Measurements from ENCODE around the gene KCNK10. TPM values are rescaled to one million over a fixed set of nuclear protein-coding genes. Genes with fewer than 3 reads are reported as not detected.
A peak's percentile ranks its signal among the peaks of the same experiment; 100 is the strongest.
"Not testable (repeated sequence)": the region's sequence is repeated elsewhere in the genome, so short reads cannot be mapped to it uniquely, and the experiment has no call there.

KCNK10 gene
- polyA plus RNA-seq, 4 donors, result 1.9 to 3.6 (median 2.6) TPM

DNA sequence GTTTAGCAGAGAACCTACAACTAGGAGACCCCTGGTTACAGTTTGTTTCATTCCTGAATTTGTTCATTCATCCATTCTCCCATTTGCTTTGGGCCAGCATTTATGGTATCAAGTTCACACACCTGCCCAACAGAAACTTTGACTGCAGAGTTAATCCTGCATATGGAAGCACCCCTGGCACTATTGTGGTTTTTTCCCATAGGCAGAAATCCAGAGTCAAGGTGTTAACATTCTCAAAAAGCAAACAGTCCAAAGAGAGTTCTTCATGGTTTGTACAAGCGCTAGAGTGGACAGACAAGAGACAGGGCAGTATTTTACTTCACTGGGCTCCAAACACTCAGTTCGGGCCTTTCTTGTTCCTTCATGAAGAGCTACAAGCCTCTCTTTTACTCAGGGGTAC is 51.9 kb downstream of the KCNK10 start:
- 53 to 66% (median 64%) methylated on average over 2 of the region's 2 CpGs for WGBS, 3 donors
- DNase-seq, result no peak
- H3K9me3 ChIP-seq (ENCODE audit: control insufficient read depth in 2 of 2, insufficient read depth in 1 of 2, low read depth in 1 of 2, low read length in 1 of 2), result no peaks in the 10 kb centered on the region
- H3K36me3 ChIP-seq (ENCODE audit: control insufficient read depth in 3 of 3, insufficient read depth in 2 of 3, low read depth in 1 of 3, low read length in 3 of 3), result no peaks in the 10 kb centered on the region
- peak overlapping the region; percentile 7 to 87 (median 85) for H3K27ac ChIP-seq (ENCODE audit: low read depth in 1 of 3, low read length in 2 of 3)
- no peak for FAIRE-seq
- H3K4me3 ChIP-seq (ENCODE audit: low read depth in 1 of 3, low read length in 3 of 3), result no peak overlapping the region
- H3K4me1 ChIP-seq (ENCODE audit: control insufficient read depth in 3 of 3, insufficient read depth in 2 of 3, low read depth in 1 of 3, low read length in 2 of 3), result peaks cover 0 to 28% (median 4%) of the 10 kb centered on the region in 3 donors
- H3K27me3 ChIP-seq (ENCODE audit: control insufficient read depth in 3 of 3, insufficient read depth in 3 of 3, low read length in 3 of 3), result no peaks in the 10 kb centered on the region

DNA sequence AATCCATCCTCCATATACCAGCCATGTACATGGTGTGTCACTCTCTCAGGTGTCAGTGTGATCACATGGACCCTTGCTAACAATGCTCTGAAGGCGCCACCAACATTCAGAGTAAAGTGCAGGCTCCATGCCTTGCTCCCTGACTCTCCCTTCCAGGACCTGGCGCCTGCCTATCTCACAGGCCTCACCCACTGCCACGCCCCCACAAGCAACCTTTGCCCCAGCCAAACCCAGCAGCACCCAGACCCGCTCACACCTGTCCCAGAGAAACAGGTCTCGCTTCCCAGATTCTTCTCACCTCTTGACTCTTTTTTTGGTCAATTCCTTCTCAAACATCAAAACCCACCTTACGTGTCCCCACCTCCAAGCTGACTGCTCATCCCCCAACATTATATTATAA is 52.3 kb downstream of the KCNK10 start:
- Histone ChIP-seq H3K27ac (ENCODE audit: low read depth in 1 of 3, low read length in 2 of 3) (peak overlapping the region; percentile 7 to 91 (median 85)), H3K9me3 (ENCODE audit: control insufficient read depth in 2 of 2, insufficient read depth in 1 of 2, low read depth in 1 of 2, low read length in 1 of 2) (peaks cover 0 to 2% of the 10 kb centered on the region in 2 donors), H3K27me3 (ENCODE audit: control insufficient read depth in 3 of 3, insufficient read depth in 3 of 3, low read length in 3 of 3) (no peaks in the 10 kb centered on the region), H3K36me3 (ENCODE audit: control insufficient read depth in 3 of 3, insufficient read depth in 2 of 3, low read depth in 1 of 3, low read length in 3 of 3) (no peaks in the 10 kb centered on the region), H3K4me3 (ENCODE audit: low read depth in 1 of 3, low read length in 3 of 3) (peak overlapping the region in 2 of 3 donors; percentile 16 to 33), H3K4me1 (ENCODE audit: control insufficient read depth in 3 of 3, insufficient read depth in 2 of 3, low read depth in 1 of 3, low read length in 2 of 3) (peaks cover 0 to 28% (median 4%) of the 10 kb centered on the region in 3 donors)
- FAIRE-seq (no peak), DNase-seq (peak; percentile 94 to 96)
- WGBS, 3 donors, result 13 to 41% (median 25%) methylated on average over 6 of the region's 6 CpGs

DNA sequence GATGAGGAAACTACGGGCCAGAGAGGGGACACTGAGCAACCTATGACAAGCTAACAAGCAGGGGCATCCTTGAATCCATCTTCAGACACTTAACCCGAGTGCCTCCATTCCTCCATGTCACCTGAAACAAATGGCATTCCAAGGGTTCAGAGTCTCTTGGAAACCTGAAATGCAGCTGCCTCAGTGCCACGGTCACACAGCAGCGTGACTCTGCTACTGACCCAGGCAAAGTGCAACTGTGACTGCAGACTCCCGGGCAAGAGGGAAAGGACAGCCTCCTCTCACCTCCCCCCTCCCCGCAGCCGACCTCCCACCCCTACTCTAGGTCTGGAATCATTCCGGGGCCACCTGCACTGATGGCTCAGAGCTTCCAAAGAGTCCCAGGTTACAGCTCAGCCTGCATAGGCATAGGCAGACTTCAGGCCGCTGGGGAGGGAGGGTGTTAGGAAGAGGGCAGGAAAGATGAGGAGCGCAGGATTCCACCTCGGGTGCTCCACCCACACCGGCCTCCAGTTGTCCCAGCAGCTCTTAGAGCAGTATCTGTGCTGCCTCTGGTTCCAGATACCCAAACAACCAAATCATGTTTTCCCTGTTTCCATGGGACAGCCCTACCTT is 53.2 kb downstream of the KCNK10 start:
- WGBS, 3 donors, result 11 to 39% (median 24%) methylated on average over 12 of the region's 12 CpGs
- Histone ChIP-seq H3K4me1 (ENCODE audit: control insufficient read depth in 3 of 3, insufficient read depth in 2 of 3, low read depth in 1 of 3, low read length in 2 of 3) (peaks cover 0 to 28% (median 4%) of the 10 kb centered on the region in 3 donors), H3K36me3 (ENCODE audit: control insufficient read depth in 3 of 3, insufficient read depth in 2 of 3, low read depth in 1 of 3, low read length in 3 of 3) (no peaks in the 10 kb centered on the region), H3K27ac (ENCODE audit: low read depth in 1 of 3, low read length in 2 of 3) (peak overlapping the region; percentile 7 to 91 (median 85)), H3K9me3 (ENCODE audit: control insufficient read depth in 2 of 2, insufficient read depth in 1 of 2, low read depth in 1 of 2, low read length in 1 of 2) (peaks cover 0 to 4% of the 10 kb centered on the region in 2 donors), H3K4me3 (ENCODE audit: low read depth in 1 of 3, low read length in 3 of 3) (peak overlapping the region in 1 of 3 donors; percentile 33), H3K27me3 (ENCODE audit: control insufficient read depth in 3 of 3, insufficient read depth in 3 of 3, low read length in 3 of 3) (no peaks in the 10 kb centered on the region)
- FAIRE-seq (no peak), DNase-seq (peak; percentile 66 to 86)

DNA sequence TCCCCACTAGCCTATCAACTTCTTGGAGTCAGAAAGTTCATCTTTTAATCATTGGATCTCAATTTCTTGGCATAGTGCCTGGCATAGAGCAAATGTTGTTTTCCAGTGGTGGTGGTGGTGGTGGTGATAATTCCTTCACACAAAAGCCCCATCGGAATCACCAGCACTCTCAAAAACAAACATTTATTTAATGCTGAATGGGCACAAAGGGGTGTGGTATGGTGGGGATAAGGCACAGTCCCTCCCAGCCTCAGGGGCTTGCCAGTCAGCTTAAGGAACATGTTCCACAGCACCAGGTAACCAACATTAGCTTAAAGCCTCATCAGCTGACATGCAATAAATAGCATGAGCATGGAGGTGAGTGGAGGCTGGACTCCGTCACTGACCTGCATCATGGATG is 56.6 kb downstream of the KCNK10 start:
- Histone ChIP-seq H3K9me3 (ENCODE audit: control insufficient read depth in 2 of 2, insufficient read depth in 1 of 2, low read depth in 1 of 2, low read length in 1 of 2) (peaks cover 0 to 4% of the 10 kb centered on the region in 2 donors), H3K27ac (ENCODE audit: low read depth in 1 of 3, low read length in 2 of 3) (no peak overlapping the region), H3K36me3 (ENCODE audit: control insufficient read depth in 3 of 3, insufficient read depth in 2 of 3, low read depth in 1 of 3, low read length in 3 of 3) (peaks cover 0 to 10% (median 0%) of the 10 kb centered on the region in 3 donors), H3K27me3 (ENCODE audit: control insufficient read depth in 3 of 3, insufficient read depth in 3 of 3, low read length in 3 of 3) (no peaks in the 10 kb centered on the region), H3K4me1 (ENCODE audit: control insufficient read depth in 3 of 3, insufficient read depth in 2 of 3, low read depth in 1 of 3, low read length in 2 of 3) (peaks cover 0 to 22% (median under 1%) of the 10 kb centered on the region in 3 donors), H3K4me3 (ENCODE audit: low read depth in 1 of 3, low read length in 3 of 3) (no peak overlapping the region)
- FAIRE-seq (no peak), DNase-seq (peak in 1 of 2 donors; percentile 11)
- 74 to 92% (median 79%) methylated on average over 2 of the region's 2 CpGs for WGBS, 3 donors

DNA sequence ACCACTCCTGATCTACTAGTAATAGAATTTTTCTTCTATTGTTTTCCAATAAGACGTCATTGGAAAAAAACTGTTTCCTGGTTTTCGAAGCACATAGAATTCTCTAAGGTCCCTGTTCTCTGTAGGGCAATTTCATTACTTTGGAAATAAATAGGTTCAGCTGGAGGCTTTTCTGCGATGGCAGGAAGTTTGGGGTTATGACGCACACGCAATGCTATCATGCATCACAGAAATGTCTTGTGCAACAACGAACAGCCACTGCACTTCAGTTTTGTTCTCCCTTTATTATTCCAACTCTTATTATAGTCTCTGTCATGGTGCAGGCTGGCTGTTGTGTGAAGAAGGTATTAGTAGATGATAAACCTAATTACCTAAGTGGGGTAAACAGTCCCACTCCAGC is 59.0 kb downstream of the KCNK10 start:
- FAIRE-seq, result no peak
- Histone ChIP-seq H3K27me3 (ENCODE audit: control insufficient read depth in 3 of 3, insufficient read depth in 3 of 3, low read length in 3 of 3) (no peaks in the 10 kb centered on the region), H3K36me3 (ENCODE audit: control insufficient read depth in 3 of 3, insufficient read depth in 2 of 3, low read depth in 1 of 3, low read length in 3 of 3) (peaks cover 0 to 10% (median 0%) of the 10 kb centered on the region in 3 donors), H3K9me3 (ENCODE audit: control insufficient read depth in 2 of 2, insufficient read depth in 1 of 2, low read depth in 1 of 2, low read length in 1 of 2) (peaks cover 0 to 4% of the 10 kb centered on the region in 2 donors), H3K27ac (ENCODE audit: low read depth in 1 of 3, low read length in 2 of 3) (no peak overlapping the region), H3K4me3 (ENCODE audit: low read depth in 1 of 3, low read length in 3 of 3) (no peak overlapping the region), H3K4me1 (ENCODE audit: control insufficient read depth in 3 of 3, insufficient read depth in 2 of 3, low read depth in 1 of 3, low read length in 2 of 3) (peaks cover 0 to under 1% (median 0%) of the 10 kb centered on the region in 3 donors)
- 68 to 90% (median 84%) methylated on average over 6 of the region's 6 CpGs for WGBS, 3 donors
- no peak for DNase-seq

DNA sequence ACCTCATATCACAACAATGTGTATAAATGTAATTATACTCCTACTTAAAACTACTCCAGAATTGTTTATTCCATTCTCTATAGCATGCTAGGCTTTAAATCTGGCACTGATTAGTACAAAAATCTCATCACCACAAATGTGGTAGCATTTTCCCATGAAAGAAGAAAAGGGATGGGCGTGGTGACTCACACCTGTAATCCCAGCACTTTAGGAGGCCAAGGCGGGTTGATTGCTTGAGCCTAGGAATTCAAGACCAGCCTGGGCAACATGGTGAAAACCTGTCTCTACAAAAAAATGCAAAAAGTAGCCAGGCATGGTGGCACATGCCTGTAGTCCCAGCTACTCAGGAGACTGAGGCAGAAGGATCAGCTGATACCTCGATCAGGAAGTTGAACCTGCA is 61.8 kb downstream of the KCNK10 start:
- not testable (repeated sequence) for FAIRE-seq; H3K27me3 ChIP-seq (ENCODE audit: control insufficient read depth in 3 of 3, insufficient read depth in 3 of 3, low read length in 3 of 3); H3K27ac ChIP-seq (ENCODE audit: low read depth in 1 of 3, low read length in 2 of 3); H3K4me1 ChIP-seq (ENCODE audit: control insufficient read depth in 3 of 3, insufficient read depth in 2 of 3, low read depth in 1 of 3, low read length in 2 of 3); H3K9me3 ChIP-seq (ENCODE audit: control insufficient read depth in 2 of 2, insufficient read depth in 1 of 2, low read depth in 1 of 2, low read length in 1 of 2); H3K4me3 ChIP-seq (ENCODE audit: low read depth in 1 of 3, low read length in 3 of 3); DNase-seq
- WGBS, 3 donors, result 84 to 89% (median 84%) methylated on average over 3 of the region's 3 CpGs
- H3K36me3 ChIP-seq (ENCODE audit: control insufficient read depth in 3 of 3, insufficient read depth in 2 of 3, low read depth in 1 of 3, low read length in 3 of 3), result peaks cover 0 to 12% (median 0%) of the 10 kb centered on the region in 3 donors

DNA sequence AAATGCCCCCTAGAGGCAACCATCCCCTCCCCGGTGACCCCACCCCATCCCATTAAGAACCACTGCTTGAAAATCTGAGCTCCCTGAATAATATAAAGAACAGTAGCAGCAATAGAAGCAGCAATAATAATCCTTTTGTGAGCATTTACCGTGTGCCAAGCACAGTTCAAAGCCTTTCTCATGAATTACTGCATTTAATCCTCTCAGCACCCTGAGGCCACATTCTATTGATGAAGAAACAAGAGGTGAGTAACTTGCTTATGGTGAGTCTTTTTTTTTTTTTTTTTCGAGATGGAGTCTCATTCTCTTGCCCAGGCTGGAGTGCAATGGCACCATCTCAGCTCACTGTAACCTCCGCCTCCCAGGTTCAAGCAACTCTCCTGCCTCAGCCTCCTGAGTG is 65.0 kb downstream of the KCNK10 start:
- no peak for DNase-seq
- peaks cover 0 to 2% (median 0%) of the 10 kb centered on the region in 3 donors for H3K27me3 ChIP-seq (ENCODE audit: control insufficient read depth in 3 of 3, insufficient read depth in 3 of 3, low read length in 3 of 3)
- 84 to 90% (median 86%) methylated on average over 4 of the region's 4 CpGs for WGBS, 3 donors
- no peaks in the 10 kb centered on the region for H3K9me3 ChIP-seq (ENCODE audit: control insufficient read depth in 2 of 2, insufficient read depth in 1 of 2, low read depth in 1 of 2, low read length in 1 of 2)
- H3K4me1 ChIP-seq (ENCODE audit: control insufficient read depth in 3 of 3, insufficient read depth in 2 of 3, low read depth in 1 of 3, low read length in 2 of 3), result no peaks in the 10 kb centered on the region
- H3K27ac ChIP-seq (ENCODE audit: low read depth in 1 of 3, low read length in 2 of 3), result no peak overlapping the region
- no peak overlapping the region for H3K4me3 ChIP-seq (ENCODE audit: low read depth in 1 of 3, low read length in 3 of 3)
- no peak for FAIRE-seq
- H3K36me3 ChIP-seq (ENCODE audit: control insufficient read depth in 3 of 3, insufficient read depth in 2 of 3, low read depth in 1 of 3, low read length in 3 of 3), result peaks cover 0 to 11% (median 0%) of the 10 kb centered on the region in 3 donors

DNA sequence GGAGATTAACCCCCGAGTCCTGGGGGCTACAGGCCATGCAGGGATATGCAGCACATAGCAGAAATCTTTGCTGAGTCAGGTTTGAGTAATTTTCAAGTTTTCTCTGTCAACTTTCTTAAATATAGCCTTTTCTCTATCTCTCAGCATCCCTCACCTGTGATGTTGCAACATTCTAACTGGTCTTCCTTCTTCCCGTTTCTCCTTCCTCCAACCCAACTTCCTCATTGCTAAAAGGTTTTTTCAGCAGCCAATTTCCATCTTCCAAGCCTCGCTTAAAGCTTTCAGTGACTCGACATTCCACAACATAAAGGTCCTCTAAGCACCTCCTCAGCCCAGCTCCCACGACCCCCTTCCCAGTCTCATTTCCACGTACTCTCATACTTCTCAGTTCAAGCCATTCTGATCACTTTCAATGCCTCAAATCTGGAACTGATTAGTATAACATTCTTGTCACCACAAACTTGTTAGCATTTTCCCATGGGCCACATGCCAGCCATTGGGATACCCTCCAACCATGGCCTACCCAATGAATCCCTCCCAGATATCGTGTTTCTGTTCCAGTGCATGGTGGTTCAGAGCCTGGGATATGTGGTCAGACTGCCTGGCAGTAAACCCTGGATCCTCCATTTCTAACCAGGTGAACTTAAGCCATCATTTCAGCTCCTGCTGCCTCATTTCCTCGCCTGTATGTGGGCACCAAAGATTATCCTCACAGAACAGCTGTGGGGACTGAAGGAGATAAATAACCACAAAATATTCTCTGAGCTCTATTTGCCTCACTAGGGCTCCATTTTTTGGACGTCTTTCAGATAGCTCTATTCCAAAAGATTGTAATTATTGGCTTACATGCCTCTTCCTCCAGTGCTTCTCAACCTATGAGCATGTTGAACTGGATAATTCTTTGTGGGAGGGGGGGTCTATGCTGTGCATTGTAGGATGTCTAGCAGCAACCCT is 65.8 kb downstream of the KCNK10 start:
- no peak overlapping the region for H3K4me3 ChIP-seq (ENCODE audit: low read depth in 1 of 3, low read length in 3 of 3)
- FAIRE-seq (no peak), DNase-seq (no peak)
- no peaks in the 10 kb centered on the region for H3K4me1 ChIP-seq (ENCODE audit: control insufficient read depth in 3 of 3, insufficient read depth in 2 of 3, low read depth in 1 of 3, low read length in 2 of 3)
- peaks cover 0 to 2% (median 0%) of the 10 kb centered on the region in 3 donors for H3K27me3 ChIP-seq (ENCODE audit: control insufficient read depth in 3 of 3, insufficient read depth in 3 of 3, low read length in 3 of 3)
- no peak overlapping the region for H3K27ac ChIP-seq (ENCODE audit: low read depth in 1 of 3, low read length in 2 of 3)
- H3K9me3 ChIP-seq (ENCODE audit: control insufficient read depth in 2 of 2, insufficient read depth in 1 of 2, low read depth in 1 of 2, low read length in 1 of 2), result no peaks in the 10 kb centered on the region
- WGBS, 3 donors, result 64 to 75% (median 69%) methylated on average over 9 of the region's 9 CpGs
- peaks cover 0 to 7% (median 0%) of the 10 kb centered on the region in 3 donors for H3K36me3 ChIP-seq (ENCODE audit: control insufficient read depth in 3 of 3, insufficient read depth in 2 of 3, low read depth in 1 of 3, low read length in 3 of 3)
